Prostate gland (tissue), 2 donors: ENCODE measurements around the gene TSPAN14. TPM values are rescaled to one million over a fixed set of nuclear protein-coding genes. Genes with fewer than 3 reads are reported as not detected.
A peak's percentile ranks its signal among the peaks of the same experiment; 100 is the strongest.

Experiments used
- DNase-seq: peaks from one replicate; pipeline ENCODE4 v3.0.0-alpha.2; 2019; ENCODE audit warnings: low spot score
- H3K27ac ChIP-seq, 2 donors: fragments of 200-600 bp; sonication (generic); 2 replicates each; pipeline ENCODE4 v1.5.1; 2017 to 2019
- H3K27me3 ChIP-seq: fragments of 200-600 bp; sonication (generic); replicated peaks from 2 replicates; pipeline ENCODE4 v1.5.1; 2019; ENCODE audit not compliant: insufficient read depth
- H3K36me3 ChIP-seq, 2 donors: fragments of 200-600 bp; sonication (generic); 1 replicate in 1 of 2; 2 replicates in 1 of 2; pipeline versions ENCODE4 v1.5.1 to v1.8.1; 2017 to 2019
- H3K4me1 ChIP-seq: fragments of 200-600 bp; sonication (generic); replicated peaks from 2 replicates; pipeline ENCODE4 v1.5.1; 2019
- H3K4me3 ChIP-seq, 2 donors: fragments of 200-600 bp; sonication (generic); 2 replicates each; pipeline ENCODE4 v1.5.1; 2017 to 2019
- H3K9me3 ChIP-seq: fragments of 200-600 bp; sonication (generic); 2 replicates; pipeline ENCODE4 v1.5.1; 2017
- CTCF ChIP-seq, 4 experiments: fragments of 200-600 bp in 2 of 4; fragments of 450-650 bp in 2 of 4; sonication (generic) in 2 of 4; IDR thresholded peaks; 1 replicate in 3 of 4; 2 replicates in 1 of 4; pipeline ENCODE4 v1.5.1; 2016 to 2019; ENCODE audit warnings: antibody characterized with exemption in 4 of 4, mild to moderate bottlenecking in 2 of 4, moderate library complexity in 2 of 4
- POLR2A ChIP-seq: fragments of 450-650 bp; IDR thresholded peaks from one replicate; pipeline ENCODE4 v1.6.1; 2016; ENCODE audit warnings: antibody characterized with exemption, mild to moderate bottlenecking
- POLR2AphosphoS5 ChIP-seq: sonication (generic); formaldehyde crosslinking; IDR thresholded peaks from one replicate; pipeline ENCODE4 v1.6.1; 2017; ENCODE audit warnings: antibody characterized with exemption
- WGBS: methylation state at CpG from one replicate; pipeline ENCODE4 v1.1.5; 2018; 5-methylcytosine and 5-hydroxymethylcytosine counted together
- intact Hi-C: fragments of 100-400 bp; cut with DNase I; formaldehyde crosslinking; loops from one replicate; pipeline ENCODE4 v1.14.2; 2022
- total RNA-seq, 2 donors: library from RNA; depleted of rRNA; stranded (reverse); fragments of >200 nt; gene quantifications; one replicate each; pipeline ENCODE4 v1.1.0, GENCODE V29; 2016

Gene TSPAN14
- total RNA-seq, 2 donors from 2014 or later = 69.8 to 103 TPM

- 18% methylated on average over 11 of the region's 11 CpGs for WGBS
- H3K4me1 ChIP-seq = peaks cover 3% of the 10 kb centered on the region
- H3K27ac ChIP-seq = no peak overlapping the region
- intact Hi-C loops = loop anchor here (1.0 to 5.0 kb wide), 2 partner anchors 61 to 62 kb away; no protein-coding TSS in a partner anchor
- TF ChIP-seq POLR2A (no peak), POLR2AphosphoS5 (peak; percentile 40), CTCF (IDR thresholded peaks at IDR 0.05) (peak; percentile 58 to 94 (median 88))
- no peaks in the 10 kb centered on the region for H3K27me3 ChIP-seq
- H3K9me3 ChIP-seq = no peaks in the 10 kb centered on the region
- no peaks in the 10 kb centered on the region for H3K36me3 ChIP-seq
- DNase-seq = peak; percentile 56
- H3K4me3 ChIP-seq = no peak overlapping the region
These were observed 9.3 kb upstream of the TSPAN14 start for GRCh38 chr10:80444646-80445319.

DNA sequence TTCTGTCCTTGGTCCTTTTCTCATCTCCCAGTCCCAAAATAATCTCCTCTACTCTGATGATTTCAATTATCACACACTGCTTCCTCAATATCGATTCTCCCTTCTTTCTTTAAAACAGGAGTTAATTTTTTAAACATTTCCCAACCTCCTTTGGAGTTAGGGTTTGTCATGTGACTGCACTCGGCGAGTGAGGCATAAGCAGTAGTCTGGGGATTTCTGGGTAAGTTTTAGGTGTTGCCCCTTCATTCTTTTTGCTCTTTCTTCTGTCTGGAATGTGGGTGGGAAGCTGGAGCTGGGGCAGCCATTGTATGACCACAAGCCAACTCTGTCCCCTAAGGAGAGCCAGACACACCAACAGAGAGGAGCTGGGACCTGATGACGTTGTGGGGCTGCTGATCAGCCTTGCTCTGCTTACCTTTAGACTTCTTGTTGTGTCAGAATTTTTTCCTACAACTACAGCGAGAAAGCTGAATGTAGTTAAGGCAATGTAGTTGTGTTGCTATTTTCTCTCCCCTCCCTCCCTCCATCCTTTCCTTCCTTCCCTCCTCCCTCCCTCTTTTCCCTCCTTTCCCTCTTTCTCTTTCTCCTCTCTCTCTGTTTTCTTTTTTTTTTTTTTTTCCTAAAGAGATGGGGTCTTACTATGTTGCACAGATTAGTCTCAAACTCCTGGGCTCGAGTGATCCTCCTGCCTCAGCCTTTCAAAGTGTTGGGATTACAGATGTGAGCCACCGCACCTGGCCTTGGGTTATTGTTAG lies 6.5 kb upstream of the TSPAN14 start:
- Histone ChIP-seq H3K4me3 (no peak overlapping the region), H3K36me3 (no peaks in the 10 kb centered on the region), H3K27me3 (no peaks in the 10 kb centered on the region), H3K9me3 (no peaks in the 10 kb centered on the region), H3K4me1 (peaks cover 3% of the 10 kb centered on the region), H3K27ac (no peak overlapping the region)
- no peak for TF ChIP-seq POLR2AphosphoS5
- no peak for TF ChIP-seq CTCF (IDR thresholded peaks at IDR 0.05)
- TF ChIP-seq POLR2A = no peak
- intact Hi-C loops = no loop called here
- DNase-seq = no peak
- 91% methylated on average over 7 of the region's 7 CpGs for WGBS

- Histone ChIP-seq H3K4me1 (peaks cover under 1% of the 10 kb centered on the region), H3K4me3 (no peak overlapping the region), H3K36me3 (no peaks in the 10 kb centered on the region), H3K27me3 (no peaks in the 10 kb centered on the region), H3K27ac (no peak overlapping the region), H3K9me3 (no peaks in the 10 kb centered on the region)
- no peak for TF ChIP-seq POLR2A
- no peak for TF ChIP-seq CTCF (IDR thresholded peaks at IDR 0.05)
- TF ChIP-seq POLR2AphosphoS5 = no peak
- intact Hi-C loops = no loop called here
- no peak for DNase-seq
- 90% methylated on average over 4 of the region's 4 CpGs for WGBS
These were observed 5.7 kb upstream of the TSPAN14 start for GRCh38 chr10:80448209-80448942.

- H3K27me3 ChIP-seq = no peaks in the 10 kb centered on the region
- H3K9me3 ChIP-seq = no peaks in the 10 kb centered on the region
- no peaks in the 10 kb centered on the region for H3K4me1 ChIP-seq
- H3K36me3 ChIP-seq = no peaks in the 10 kb centered on the region
- DNase-seq = no peak
- no peak overlapping the region for H3K4me3 ChIP-seq
- no peak for TF ChIP-seq POLR2A
- TF ChIP-seq POLR2AphosphoS5 = no peak
- TF ChIP-seq CTCF (IDR thresholded peaks at IDR 0.05) = no peak
- no peak overlapping the region for H3K27ac ChIP-seq
- intact Hi-C loops = no loop called here
- WGBS = 61% methylated on average over 2 of the region's 2 CpGs
These were observed 4.6 kb upstream of the TSPAN14 start for GRCh38 chr10:80449520-80449919.
